ENCODE measurements around the gene RPL28. TPM values are rescaled to one million over a fixed set of nuclear protein-coding genes. Genes with fewer than 3 reads are reported as not detected.
A peak's percentile ranks its signal among the peaks of the same experiment; 100 is the strongest.

The RPL28 gene
- total and polyA plus RNA-seq, 2 of the 13 experiments (the other 11 are each of a cell fraction or from before 2014, with no cell fraction given), result 105 to 420 TPM

GRCh38 chr19:55407800-55408532 is 22.2 kb downstream of the RPL28 start (continued):
- TF ChIP-seq ZNF33A (CRISPR knock-in tag; IDR thresholded peaks at IDR 0.05; ENCODE audit: borderline replicate concordance), result no peak
- peak; percentile 64 for TF ChIP-seq SAP130 (CRISPR knock-in tag; IDR thresholded peaks at IDR 0.05; ENCODE audit: low read depth)
- peak; percentile 66; the same call in 1 of the 2 replicates for TF ChIP-seq ZNF468 (CRISPR knock-in tag; IDR thresholded peaks at IDR 0.05)
- TF ChIP-seq ZNF891 (CRISPR knock-in tag; IDR thresholded peaks at IDR 0.05), result 0 out of 2 replicates have a peak, but pooled peaks have one; percentile 41
- TF ChIP-seq FOXJ3 (CRISPR knock-in tag; IDR thresholded peaks at IDR 0.05; ENCODE audit: borderline replicate concordance), result no peak
- no peak for TF ChIP-seq ZNF414 (CRISPR knock-in tag; IDR thresholded peaks at IDR 0.05)
- TF ChIP-seq ZNF260 (CRISPR knock-in tag; IDR thresholded peaks at IDR 0.05; ENCODE audit: borderline replicate concordance, low read depth), result no peak
- no peak for TF ChIP-seq PBX3 (CRISPR knock-in tag; IDR thresholded peaks at IDR 0.05; ENCODE audit: borderline replicate concordance)
- TF ChIP-seq HIVEP1 (CRISPR knock-in tag; IDR thresholded peaks at IDR 0.05), result no peak
- no peak for TF ChIP-seq SMARCC2 (IDR thresholded peaks at IDR 0.05)
- peak; percentile 55; the same call in 1 of the 2 replicates for TF ChIP-seq ZHX1 (CRISPR knock-in tag; IDR thresholded peaks at IDR 0.05; ENCODE audit: low read depth)
- no peak for TF ChIP-seq ZNF567 (CRISPR knock-in tag; IDR thresholded peaks at IDR 0.05; ENCODE audit: borderline replicate concordance)
- no peak for TF ChIP-seq ZNF619 (CRISPR knock-in tag; IDR thresholded peaks at IDR 0.05)
- TF ChIP-seq IKZF5 (CRISPR knock-in tag; IDR thresholded peaks at IDR 0.05), result no peak
- no peak for TF ChIP-seq EP300 (IDR thresholded peaks at IDR 0.05; ENCODE audit: low read depth in 2 of 2, low read length in 2 of 2)
- no peak for TF ChIP-seq EP300 (CRISPR knock-in tag; IDR thresholded peaks at IDR 0.05; ENCODE audit: borderline replicate concordance)
- TF ChIP-seq FOXM1 (CRISPR knock-in tag; IDR thresholded peaks at IDR 0.05), result no peak
- TF ChIP-seq ZNF556 (CRISPR knock-in tag; IDR thresholded peaks at IDR 0.05; ENCODE audit: borderline replicate concordance), result 0 out of 2 replicates have a peak, but pooled peaks have one; percentile 67
- TF ChIP-seq PAWR (CRISPR knock-in tag; IDR thresholded peaks at IDR 0.05; ENCODE audit: borderline replicate concordance), result no peak
- peak; percentile 81; the same call in 1 of the 2 replicates for TF ChIP-seq HOXA9 (CRISPR knock-in tag; IDR thresholded peaks at IDR 0.05; ENCODE audit: borderline replicate concordance)
- no peak for TF ChIP-seq ZNF7 (CRISPR knock-in tag; IDR thresholded peaks at IDR 0.05)
- 0 out of 2 replicates have a peak, but pooled peaks have one; percentile 24 for TF ChIP-seq SP140L (CRISPR knock-in tag; IDR thresholded peaks at IDR 0.05; ENCODE audit: borderline replicate concordance)
- no peak for TF ChIP-seq ZNF138 (CRISPR knock-in tag; IDR thresholded peaks at IDR 0.05; ENCODE audit: low read depth)
- TF ChIP-seq RORA (CRISPR knock-in tag; IDR thresholded peaks at IDR 0.05), result no peak
- peak; percentile 37; the same call in 1 of the 2 replicates for TF ChIP-seq HDAC2 (CRISPR knock-in tag; IDR thresholded peaks at IDR 0.05)

All from HepG2 (cell line).